IMR-90 (cell line): Measurements from ENCODE around the gene ACSS1. TPM values are rescaled to one million over a fixed set of nuclear protein-coding genes. Genes with fewer than 3 reads are reported as not detected.

Experiments
- ATAC-seq: fragments of 200-7000 bp; cut with Tn5 transposase; 2 replicates; pipeline ENCODE4 v1.9.1; 2020; ENCODE audit warnings: low read depth, mild to moderate bottlenecking, moderate library complexity
- BruUV-seq: library from RNA; stranded (reverse); fragments of 400-500 nt; replicated peaks from 2 replicates; lab custom pipeline; 2021; lab: Mats Ljungman, UMichigan
- CTCF ChIA-PET: fragments of 300-600 bp; formaldehyde crosslinking; extraction: SDS; loops from one replicate; lab custom pipeline; 2021; ENCODE audit warnings: antibody characterized with exemption; lab: Yijun Ruan, JAX
- POLR2A ChIA-PET: fragments of 300-600 bp; sonication (Branson Sonifier 250); formaldehyde crosslinking; loops from one replicate; lab custom pipeline; 2022; ENCODE audit warnings: antibody characterized with exemption; ENCODE audit not compliant: unreplicated experiment; lab: Charles Lee
- DNase-seq: peaks from one replicate; pipeline ENCODE4 v3.0.0; 2013
- H2AFZ ChIP-seq: replicated peaks from 2 replicates; pipeline ENCODE3; 2013; ENCODE audit warnings: low read length, mild to moderate bottlenecking; ENCODE audit not compliant: poor library complexity
- H2AK5ac ChIP-seq: 2 replicates; pipeline ENCODE4 v1.6.1; 2013; ENCODE audit warnings: low read depth, low read length, inconsistent platforms
- H2AK9ac ChIP-seq: replicated peaks from 2 replicates; pipeline ENCODE3; 2013; ENCODE audit warnings: mild to moderate bottlenecking, low read depth, low read length, moderate library complexity; ENCODE audit not compliant: poor library complexity
- H2BK120ac ChIP-seq: 2 replicates; pipeline ENCODE4 v1.6.1; 2013; ENCODE audit warnings: low read depth, low read length, inconsistent platforms
- H2BK15ac ChIP-seq: 3 replicates; pipeline ENCODE4 v1.6.1; 2013; ENCODE audit warnings: low read depth, low read length, inconsistent platforms
- H2BK20ac ChIP-seq: 2 replicates; pipeline ENCODE4 v1.6.1; 2013; ENCODE audit warnings: low read depth, mild to moderate bottlenecking, inconsistent platforms, low read length, moderate library complexity
- H2BK5ac ChIP-seq: 2 replicates; pipeline ENCODE4 v1.6.1; 2013; ENCODE audit warnings: mild to moderate bottlenecking, low read depth, low read length, inconsistent platforms; ENCODE audit not compliant: poor library complexity, severe bottlenecking
- H3K14ac ChIP-seq: replicated peaks from 2 replicates; pipeline ENCODE4 v1.6.1; 2013; ENCODE audit warnings: low read depth, low read length, inconsistent platforms
- H3K18ac ChIP-seq: 2 replicates; pipeline ENCODE4 v1.6.1; 2013; ENCODE audit warnings: low read depth, low read length, control low read depth
- H3K23ac ChIP-seq: 2 replicates; pipeline ENCODE4 v1.6.1; 2013; ENCODE audit warnings: low read depth, low read length, inconsistent platforms
- H3K27ac ChIP-seq: 2 replicates; pipeline ENCODE4 v1.5.1; 2013; ENCODE audit warnings: mild to moderate bottlenecking, control low read depth, low read length; ENCODE audit not compliant: insufficient read depth
- H3K27me3 ChIP-seq: 2 replicates; pipeline ENCODE4 v1.6.1; 2013; ENCODE audit warnings: low read length; ENCODE audit not compliant: control insufficient read depth, insufficient read depth
- H3K36me3 ChIP-seq: 2 replicates; pipeline ENCODE4 v1.6.1; 2013; ENCODE audit warnings: low read length, mixed read lengths; ENCODE audit not compliant: control insufficient read depth, insufficient read depth
- H3K4ac ChIP-seq: 2 replicates; pipeline ENCODE4 v1.6.1; 2013; ENCODE audit warnings: low read depth, low read length, inconsistent platforms
- H3K4me1 ChIP-seq: 2 replicates; pipeline ENCODE4 v1.6.1; 2013; ENCODE audit warnings: low read length, mixed read lengths; ENCODE audit not compliant: control insufficient read depth, insufficient read depth
- H3K4me2 ChIP-seq: 2 replicates; pipeline ENCODE4 v1.6.1; 2013; ENCODE audit warnings: low read depth, mild to moderate bottlenecking, control low read depth, low read length, moderate library complexity
- H3K4me3 ChIP-seq: 2 replicates; pipeline ENCODE4 v1.5.1; 2013; ENCODE audit warnings: low read depth, mild to moderate bottlenecking, control low read depth, low read length, moderate library complexity; ENCODE audit not compliant: insufficient read depth
- H3K56ac ChIP-seq: 2 replicates; pipeline ENCODE4 v1.6.1; 2013; ENCODE audit warnings: low read length, inconsistent platforms; ENCODE audit not compliant: insufficient read depth; ENCODE audit errors: extremely low read depth
- H3K79me1 ChIP-seq, 2 experiments: 2 replicates each; pipeline ENCODE4 v1.6.1; 2013; ENCODE audit warnings: low read length in 2 of 2, inconsistent platforms in 1 of 2, low read depth in 1 of 2
- H3K9ac ChIP-seq: 2 replicates; pipeline ENCODE4 v1.6.1; 2013; ENCODE audit warnings: low read depth, low read length, control low read depth
- H3K9me1 ChIP-seq: 2 replicates; pipeline ENCODE4 v1.6.1; 2013; ENCODE audit warnings: low read length, inconsistent platforms; ENCODE audit not compliant: insufficient read depth
- H3K9me3 ChIP-seq: 2 replicates; pipeline ENCODE4 v1.6.1; 2013; ENCODE audit warnings: low read length; ENCODE audit not compliant: control insufficient read depth, insufficient read depth
- H4K20me1 ChIP-seq: 2 replicates; pipeline ENCODE4 v1.6.1; 2013; ENCODE audit warnings: low read length, inconsistent platforms; ENCODE audit not compliant: insufficient read depth
- H4K5ac ChIP-seq: 2 replicates; pipeline ENCODE4 v1.6.1; 2013; ENCODE audit warnings: mild to moderate bottlenecking, low read depth, low read length, control low read depth
- H4K8ac ChIP-seq, 2 experiments: 2 replicates each; pipeline ENCODE4 v1.6.1; 2013; ENCODE audit warnings: low read depth in 2 of 2, low read length in 2 of 2, control low read depth in 1 of 2, inconsistent platforms in 1 of 2
- H4K91ac ChIP-seq: 2 replicates; pipeline ENCODE4 v1.6.1; 2013; ENCODE audit warnings: low read depth, low read length, inconsistent platforms; ENCODE audit not compliant: insufficient read depth
- BHLHE40 ChIP-seq: fragments of 150-350 bp; IDR thresholded peaks from 2 replicates; pipeline ENCODE4 v1.6.1; 2016; ENCODE audit warnings: mild to moderate bottlenecking, low read depth, low read length
- CEBPB ChIP-seq: IDR thresholded peaks from 2 replicates; pipeline ENCODE4 v1.6.1; 2012; ENCODE audit warnings: low read depth, low read length, improper control_type of control experiment
- CHD1 ChIP-seq: IDR thresholded peaks from 2 replicates; pipeline ENCODE4 v1.6.1; 2012; ENCODE audit warnings: low read depth, low read length, improper control_type of control experiment
- FOS ChIP-seq: fragments of 150-350 bp; IDR thresholded peaks from 2 replicates; pipeline ENCODE4 v1.6.1; 2016; ENCODE audit warnings: low read depth, low read length
- MAZ ChIP-seq: IDR thresholded peaks from 2 replicates; pipeline ENCODE4 v1.6.1; 2012; ENCODE audit warnings: low read depth, mild to moderate bottlenecking, low read length, improper control_type of control experiment, moderate library complexity, borderline replicate concordance
- MXI1 ChIP-seq: IDR thresholded peaks from 2 replicates; pipeline ENCODE4 v1.6.1; 2012; ENCODE audit warnings: low read depth, mild to moderate bottlenecking, low read length, moderate library complexity, borderline replicate concordance
- NFE2L2 ChIP-seq: fragments of 150-350 bp; IDR thresholded peaks from 2 replicates; pipeline ENCODE4 v1.6.1; 2016; ENCODE audit warnings: low read depth, mild to moderate bottlenecking, low read length
- POLR2A ChIP-seq: IDR thresholded peaks from 2 replicates; pipeline ENCODE4 v1.6.1; 2012; ENCODE audit warnings: mild to moderate bottlenecking, low read depth, low read length
- RAD21 ChIP-seq: IDR thresholded peaks from 2 replicates; pipeline ENCODE4 v1.6.1; 2012; ENCODE audit warnings: low read length, improper control_type of control experiment
- RCOR1 ChIP-seq: IDR thresholded peaks from 2 replicates; pipeline ENCODE4 v1.6.1; 2012; ENCODE audit warnings: mild to moderate bottlenecking, low read length, improper control_type of control experiment; ENCODE audit not compliant: insufficient replicate concordance
- RFX5 ChIP-seq: IDR thresholded peaks from 2 replicates; pipeline ENCODE4 v1.8.0; 2012; ENCODE audit warnings: low read depth, mild to moderate bottlenecking, low read length, moderate library complexity
- SMC3 ChIP-seq: fragments of 150-350 bp; IDR thresholded peaks from 2 replicates; pipeline ENCODE4 v1.6.1; 2016; ENCODE audit warnings: low read depth, mild to moderate bottlenecking, antibody characterized with exemption, low read length, moderate library complexity
- WGBS, 2 experiments: methylation state at CpG; one replicate each; pipeline versions ENCODE4 v1.1.5 to v1.1.7; 2013; ENCODE audit warnings: missing lambda C conversion rate in 2 of 2; ENCODE audit not compliant: insufficient read length in 1 of 2; ENCODE audit errors: extremely low coverage in 2 of 2; 5-methylcytosine and 5-hydroxymethylcytosine counted together
- dilution Hi-C: fragments of 300-500 bp; cut with HindIII; formaldehyde crosslinking; loops from one replicate; pipeline ENCODE4 v1.14.3; 2018; ENCODE audit warnings: low sequenced_read_pairs; ENCODE audit not compliant: unreplicated experiment
- in situ Hi-C: fragments of 300-500 bp; cut with MboI; formaldehyde crosslinking; loops from 3 replicates; pipeline ENCODE4 v1.14.3; 2019; ENCODE audit warnings: low sequenced_read_pairs, inconsistent platforms, mixed read lengths
- intact Hi-C: fragments of 100-400 bp; cut with micrococcal nuclease; formaldehyde crosslinking; loops from 2 replicates; pipeline ENCODE4 v1.10.0; 2022
- polyA plus RNA-seq, 3 experiments: library from polyadenylated mRNA; depleted of rRNA; stranded (reverse); fragments of >200 nt; gene quantifications; 2 replicates each; pipeline ENCODE4 v1.2.3, GENCODE V29; 2012; ENCODE audit warnings: low replicate concordance in 1 of 3
- total RNA-seq: library from RNA; depleted of rRNA; stranded (reverse); fragments of >200 nt; gene quantifications from 2 replicates; pipeline ENCODE4 v1.2.3, GENCODE V29; 2012
- TF ChIP-seq, protein P1 (sequence below): conservative IDR thresholded peaks from 2 replicates; pipeline ENCODE4 v1.5.1; 2012; ENCODE audit warnings: mild to moderate bottlenecking, low read depth, low read length, improper control_type of control experiment
- TF ChIP-seq, protein P2 (sequence below): fragments of 150-350 bp; IDR thresholded peaks from 2 replicates; pipeline ENCODE4 v1.6.1; 2017; ENCODE audit warnings: mild to moderate bottlenecking, antibody characterized with exemption, low read length, low read depth
- TF ChIP-seq, protein P3 (sequence below): fragments of 150-350 bp; IDR thresholded peaks from 2 replicates; pipeline ENCODE4 v1.6.1; 2016; ENCODE audit warnings: low read depth, mild to moderate bottlenecking, low read length, moderate library complexity, borderline replicate concordance

Gene ACSS1
- total and polyA plus RNA-seq, 2 of the 4 experiments (the other 2 are of a cell fraction), result 0.72 to 1.2 TPM

DNA sequence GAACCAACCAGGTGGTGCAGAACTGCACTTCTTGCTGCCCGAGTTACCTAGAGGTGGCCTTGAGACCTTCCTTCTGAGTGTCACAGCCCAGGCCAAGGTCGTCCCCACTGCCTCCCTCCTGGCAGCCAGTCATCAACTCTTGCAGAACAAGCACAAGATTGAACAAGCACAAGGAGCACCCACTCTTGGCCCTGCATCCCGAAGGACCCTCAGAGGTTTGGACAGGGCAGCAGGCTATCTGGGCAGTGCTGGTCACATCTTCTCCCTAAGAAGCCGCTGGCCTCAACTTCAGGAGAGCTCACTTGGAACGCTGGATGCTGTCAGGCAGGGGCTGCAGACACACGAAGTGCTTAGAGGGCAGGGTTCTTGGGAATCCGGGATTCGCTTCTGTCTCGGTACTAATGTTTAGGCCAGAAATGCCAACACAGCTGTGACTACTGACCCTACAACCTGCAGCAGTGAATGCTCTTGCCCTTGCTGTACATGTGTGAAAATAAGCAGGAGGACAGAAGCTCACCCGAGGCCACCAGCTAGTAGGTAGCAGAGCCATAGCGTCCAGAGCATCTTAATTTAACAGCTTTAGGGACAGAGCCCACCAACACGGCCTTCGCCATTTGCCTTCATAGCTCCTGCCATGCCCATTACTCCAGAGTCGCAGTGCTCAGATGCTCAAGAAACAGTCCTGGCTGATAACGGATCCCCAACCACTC, 4.0 kb upstream of the ACSS1 start:
- Histone ChIP-seq H3K4me3 (no peak overlapping the region), H2AFZ (no peak overlapping the region), H3K9me3 (no peaks in the 10 kb centered on the region), H3K27me3 (peaks cover 75% of the 10 kb centered on the region), H4K20me1 (no peaks in the 10 kb centered on the region; the same call in 1 of the 2 replicates), H4K91ac (no peak overlapping the region), H3K14ac (no peak overlapping the region), H3K4ac (no peak overlapping the region), H4K5ac (no peak overlapping the region), H2BK15ac (no peak overlapping the region), H3K36me3 (no peaks in the 10 kb centered on the region), H2BK5ac (no peak overlapping the region), H3K79me1 (no peaks in the 10 kb centered on the region), H3K4me2 (no peak overlapping the region), H3K9ac (no peak overlapping the region), H3K4me1 (peaks cover 3% of the 10 kb centered on the region; the same call in 1 of the 2 replicates), H3K18ac (no peak overlapping the region), H3K56ac (no peak overlapping the region), H2BK20ac (no peak overlapping the region), H2AK9ac (no peak overlapping the region), H3K23ac (no peak overlapping the region), H4K8ac (no peak overlapping the region), H3K27ac (no peak overlapping the region), H2BK120ac (no peak overlapping the region), H3K9me1 (0 out of 2 replicates have a peak, but pooled peaks cover 1% of the 10 kb centered on the region), H2AK5ac (no peak overlapping the region)
- no TSS peak for BruUV-seq
- ATAC-seq (no peak), DNase-seq (no peak)
- 46% methylated on average over 9 of the region's 15 CpGs; no CpG with 5 or more reads in 1 of the 2 experiments for WGBS, 2 experiments
- TF ChIP-seq NFE2L2 (no peak), BHLHE40 (no peak), SMC3 (no peak), MXI1 (no peak), CHD1 (no peak), RAD21 (no peak), FOS (no peak), MAZ (no peak), RCOR1 (no peak), CEBPB (no peak), POLR2A (no peak), RFX5 (no peak)
- TF ChIP-seq, protein P1, sequence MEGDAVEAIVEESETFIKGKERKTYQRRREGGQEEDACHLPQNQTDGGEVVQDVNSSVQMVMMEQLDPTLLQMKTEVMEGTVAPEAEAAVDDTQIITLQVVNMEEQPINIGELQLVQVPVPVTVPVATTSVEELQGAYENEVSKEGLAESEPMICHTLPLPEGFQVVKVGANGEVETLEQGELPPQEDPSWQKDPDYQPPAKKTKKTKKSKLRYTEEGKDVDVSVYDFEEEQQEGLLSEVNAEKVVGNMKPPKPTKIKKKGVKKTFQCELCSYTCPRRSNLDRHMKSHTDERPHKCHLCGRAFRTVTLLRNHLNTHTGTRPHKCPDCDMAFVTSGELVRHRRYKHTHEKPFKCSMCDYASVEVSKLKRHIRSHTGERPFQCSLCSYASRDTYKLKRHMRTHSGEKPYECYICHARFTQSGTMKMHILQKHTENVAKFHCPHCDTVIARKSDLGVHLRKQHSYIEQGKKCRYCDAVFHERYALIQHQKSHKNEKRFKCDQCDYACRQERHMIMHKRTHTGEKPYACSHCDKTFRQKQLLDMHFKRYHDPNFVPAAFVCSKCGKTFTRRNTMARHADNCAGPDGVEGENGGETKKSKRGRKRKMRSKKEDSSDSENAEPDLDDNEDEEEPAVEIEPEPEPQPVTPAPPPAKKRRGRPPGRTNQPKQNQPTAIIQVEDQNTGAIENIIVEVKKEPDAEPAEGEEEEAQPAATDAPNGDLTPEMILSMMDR, result no peak
- TF ChIP-seq, protein P2, sequence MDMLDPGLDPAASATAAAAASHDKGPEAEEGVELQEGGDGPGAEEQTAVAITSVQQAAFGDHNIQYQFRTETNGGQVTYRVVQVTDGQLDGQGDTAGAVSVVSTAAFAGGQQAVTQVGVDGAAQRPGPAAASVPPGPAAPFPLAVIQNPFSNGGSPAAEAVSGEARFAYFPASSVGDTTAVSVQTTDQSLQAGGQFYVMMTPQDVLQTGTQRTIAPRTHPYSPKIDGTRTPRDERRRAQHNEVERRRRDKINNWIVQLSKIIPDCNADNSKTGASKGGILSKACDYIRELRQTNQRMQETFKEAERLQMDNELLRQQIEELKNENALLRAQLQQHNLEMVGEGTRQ, result no peak
- TF ChIP-seq, protein P3, sequence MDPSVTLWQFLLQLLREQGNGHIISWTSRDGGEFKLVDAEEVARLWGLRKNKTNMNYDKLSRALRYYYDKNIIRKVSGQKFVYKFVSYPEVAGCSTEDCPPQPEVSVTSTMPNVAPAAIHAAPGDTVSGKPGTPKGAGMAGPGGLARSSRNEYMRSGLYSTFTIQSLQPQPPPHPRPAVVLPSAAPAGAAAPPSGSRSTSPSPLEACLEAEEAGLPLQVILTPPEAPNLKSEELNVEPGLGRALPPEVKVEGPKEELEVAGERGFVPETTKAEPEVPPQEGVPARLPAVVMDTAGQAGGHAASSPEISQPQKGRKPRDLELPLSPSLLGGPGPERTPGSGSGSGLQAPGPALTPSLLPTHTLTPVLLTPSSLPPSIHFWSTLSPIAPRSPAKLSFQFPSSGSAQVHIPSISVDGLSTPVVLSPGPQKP, result no peak
- in situ Hi-C loops, result loop anchor here (5.0 to 10.0 kb wide), 2 partner anchors 65 to 193 kb away; no protein-coding TSS in a partner anchor
- ChIA-PET POLR2A (interaction anchor here (0.6 kb wide), 1 partner anchor 63 kb away, joined by 6 read pairs; no protein-coding TSS in a partner anchor), CTCF (interaction anchor here (1.0 to 1.7 kb wide), 2 partner anchors 67 to 68 kb away, joined by 4 to 5 read pairs; no protein-coding TSS in a partner anchor)
- intact Hi-C loops, result no loop called here
- dilution Hi-C loops, result no loop called here
